ENCODE data around the gene PAX5. TPM values are rescaled to one million over a fixed set of nuclear protein-coding genes. Genes with fewer than 3 reads are reported as not detected.
A peak's percentile ranks its signal among the peaks of the same experiment; 100 is the strongest.
"Not testable (repeated sequence)": the region's sequence is repeated elsewhere in the genome, so short reads cannot be mapped to it uniquely, and the experiment has no call there.

Gene PAX5
- 0.62 TPM for total RNA-seq

- DNase-seq = peak; percentile 8
Measured at GRCh38 chr9:37033682-37034304, at the start of gene PAX5. Gene PAX5 (minus strand): TSS chr9:37034268. CDS start chr9:37034031, 237 bp downstream.

GRCh38 chr9:37083654-37084053 lies 49.6 kb upstream of the PAX5 start:
- no peak for DNase-seq

GRCh38 chr9:37082214-37082765 lies 48.2 kb upstream of the PAX5 start:
- DNase-seq = no peak

GRCh38 chr9:37081507-37081906 lies 47.4 kb upstream of the PAX5 start:
- DNase-seq = not testable (repeated sequence)

- peak; percentile 58 for DNase-seq
Measured at GRCh38 chr9:37080165-37080628, 46.1 kb upstream of the PAX5 start.

GRCh38 chr9:37079370-37080164 lies 45.5 kb upstream of the PAX5 start:
- peak; percentile 97 for DNase-seq

GRCh38 chr9:37074790-37075189 lies 40.7 kb upstream of the PAX5 start:
- DNase-seq = not testable (repeated sequence)

- DNase-seq = no peak
Measured at GRCh38 chr9:37066139-37066725, 32.2 kb upstream of the PAX5 start.

GRCh38 chr9:37062336-37062735 lies 28.3 kb upstream of the PAX5 start:
- DNase-seq = no peak

GRCh38 chr9:37061768-37062167 lies 27.7 kb upstream of the PAX5 start:
- DNase-seq = no peak

- no peak for DNase-seq
Measured at GRCh38 chr9:37060833-37061232, 26.8 kb upstream of the PAX5 start.

- DNase-seq = peak; percentile 41
Measured at GRCh38 chr9:37056046-37056920, 22.2 kb upstream of the PAX5 start.

GRCh38 chr9:37054363-37054720 lies 20.3 kb upstream of the PAX5 start:
- DNase-seq = not testable (repeated sequence)

- no peak for DNase-seq
Measured at GRCh38 chr9:37053684-37054362, 19.8 kb upstream of the PAX5 start.

GRCh38 chr9:37046683-37047082 lies 12.6 kb upstream of the PAX5 start:
- DNase-seq = no peak

- no peak for DNase-seq
Measured at GRCh38 chr9:37042421-37042820, 8.4 kb upstream of the PAX5 start.

GRCh38 chr9:37040508-37041127 lies 6.5 kb upstream of the PAX5 start:
- DNase-seq = no peak

GRCh38 chr9:37038943-37039464 lies 4.9 kb upstream of the PAX5 start:
- no peak for DNase-seq

- DNase-seq = peak; percentile 19
Measured at GRCh38 chr9:37038302-37038942, 4.4 kb upstream of the PAX5 start.

Data from tongue (tissue), 2 donors.